GM19438 (cell line): ENCODE measurements around the gene TCL1B.

Experiments
- ATAC-seq: cut with Tn5 transposase; IDR thresholded peaks from one replicate; pipeline ENCODE4 v1.9.1; 2021; ENCODE audit warnings: low read depth; ENCODE audit not compliant: unreplicated experiment

Gene TCL1B, protein sequence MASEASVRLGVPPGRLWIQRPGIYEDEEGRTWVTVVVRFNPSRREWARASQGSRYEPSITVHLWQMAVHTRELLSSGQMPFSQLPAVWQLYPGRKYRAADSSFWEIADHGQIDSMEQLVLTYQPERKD

GRCh38 chr14:95685978-95686922 lies at the start of gene TCL1B:
Gene TCL1B (plus strand): TSS chr14:95686426. CDS start chr14:95686468, 42 bp downstream.
- ATAC-seq, result no peak

- ATAC-seq, result no peak
Observed at GRCh38 chr14:95644981-95645380, 41.2 kb upstream of the TCL1B start.

DNA sequence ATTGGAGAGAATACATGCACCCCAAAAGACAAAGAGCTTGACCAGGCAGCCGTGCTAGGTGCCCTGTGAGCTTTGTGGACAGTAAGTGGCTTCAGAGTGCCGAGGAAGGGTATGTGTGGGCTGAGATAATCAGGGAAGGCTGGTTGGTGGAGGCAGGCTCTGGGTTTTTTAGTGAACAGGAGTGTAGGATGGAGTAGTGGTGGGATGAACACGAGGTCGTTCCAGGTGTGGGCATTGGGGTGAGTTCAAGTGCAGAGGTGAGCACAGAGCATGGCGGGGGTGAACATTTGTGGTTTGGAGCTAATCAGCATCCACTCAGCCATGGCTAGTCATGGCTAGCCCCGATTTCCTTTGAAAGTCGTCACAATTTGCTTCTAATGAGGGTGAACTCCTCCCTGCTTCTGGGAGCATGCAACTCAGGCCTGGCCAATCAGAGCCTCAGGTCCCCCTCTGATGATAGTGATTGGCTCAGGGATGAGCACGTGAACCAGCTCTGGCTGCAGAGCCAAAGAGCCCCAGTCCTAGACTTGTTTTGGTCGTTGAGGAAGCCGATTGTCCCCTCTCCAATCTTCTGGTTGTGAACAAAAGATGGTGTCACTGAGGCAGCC lies 40.7 kb upstream of the TCL1B start:
- ATAC-seq, result no peak

DNA sequence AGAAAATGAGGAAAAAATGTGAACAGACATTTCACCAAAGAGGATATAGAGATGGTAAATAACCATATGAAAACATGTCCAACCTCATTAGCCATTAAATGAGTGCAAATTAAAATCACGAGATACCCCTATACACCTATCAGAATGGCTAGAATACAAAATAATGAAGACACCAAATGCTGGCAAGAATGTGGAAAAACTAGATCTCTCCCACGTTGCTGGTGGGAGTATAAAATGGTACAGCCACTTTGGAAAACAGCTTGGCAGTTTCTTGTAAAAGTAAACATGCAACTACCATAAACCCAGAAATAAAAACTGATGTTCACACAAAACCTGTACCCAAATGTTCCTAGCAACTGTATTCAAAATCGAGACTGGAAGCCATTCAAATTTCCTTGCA lies 38.3 kb upstream of the TCL1B start:
- no peak for ATAC-seq

DNA sequence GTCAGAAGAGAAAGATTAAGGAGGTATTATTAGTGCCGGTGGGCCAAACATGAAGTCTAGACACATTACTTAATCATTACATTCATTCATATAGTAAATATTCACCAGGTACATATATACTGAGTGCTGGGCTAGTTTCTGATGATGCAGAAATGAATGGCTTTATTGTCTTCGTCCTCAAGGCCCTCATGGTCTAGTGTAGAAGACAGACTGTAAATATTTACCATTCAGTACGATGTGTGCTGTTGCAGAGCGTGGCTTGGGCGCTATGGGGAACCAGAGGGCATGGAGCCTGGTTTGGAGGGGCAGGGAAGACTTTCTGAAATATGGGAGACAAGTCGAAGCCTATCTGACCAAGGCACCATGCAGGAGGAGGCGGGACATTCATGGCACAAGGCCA lies 37.0 kb upstream of the TCL1B start:
- no peak for ATAC-seq

GRCh38 chr14:95651028-95651427 lies 35.2 kb upstream of the TCL1B start:
- no peak for ATAC-seq

- ATAC-seq, result no peak
Observed at GRCh38 chr14:95651821-95652583, 34.2 kb upstream of the TCL1B start.

DNA sequence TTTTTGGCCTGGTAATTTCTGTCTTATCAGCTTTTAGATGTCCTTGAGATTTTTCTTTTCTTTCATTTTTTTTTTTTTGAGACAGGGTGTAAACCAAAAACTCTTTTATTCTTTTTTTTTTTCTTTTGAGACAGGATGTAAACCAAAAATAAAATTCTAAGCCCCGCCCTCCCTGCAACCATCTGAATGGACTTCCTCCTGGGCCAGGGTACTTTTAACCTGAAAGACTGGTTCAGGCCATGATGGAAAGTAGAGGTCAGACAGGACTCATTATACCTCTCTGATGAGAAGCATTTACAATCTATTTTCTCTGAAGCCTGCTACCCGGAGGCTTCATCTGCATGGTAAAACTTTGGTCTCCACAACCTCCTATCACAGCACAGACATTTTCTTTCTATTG lies 33.5 kb upstream of the TCL1B start:
- no peak for ATAC-seq

DNA sequence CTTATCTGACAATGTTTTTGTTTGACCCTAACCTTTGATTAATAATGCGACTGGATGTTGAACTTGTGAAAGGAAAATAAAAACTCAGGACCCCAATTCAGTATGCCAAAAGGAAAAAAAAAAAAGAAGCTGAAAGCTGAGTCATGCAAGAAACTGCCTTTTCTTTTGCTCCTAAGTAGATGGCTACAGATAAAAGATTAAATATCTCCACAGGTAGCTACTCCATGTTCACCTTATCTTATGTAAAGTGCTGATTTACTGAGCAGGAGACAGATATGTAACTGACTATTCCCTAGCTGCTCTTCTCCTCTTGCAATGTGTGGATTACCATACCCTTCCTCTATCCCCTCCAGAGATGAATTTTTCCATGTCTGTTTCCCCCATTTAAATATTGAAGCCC lies 30.8 kb upstream of the TCL1B start:
- ATAC-seq, result no peak

DNA sequence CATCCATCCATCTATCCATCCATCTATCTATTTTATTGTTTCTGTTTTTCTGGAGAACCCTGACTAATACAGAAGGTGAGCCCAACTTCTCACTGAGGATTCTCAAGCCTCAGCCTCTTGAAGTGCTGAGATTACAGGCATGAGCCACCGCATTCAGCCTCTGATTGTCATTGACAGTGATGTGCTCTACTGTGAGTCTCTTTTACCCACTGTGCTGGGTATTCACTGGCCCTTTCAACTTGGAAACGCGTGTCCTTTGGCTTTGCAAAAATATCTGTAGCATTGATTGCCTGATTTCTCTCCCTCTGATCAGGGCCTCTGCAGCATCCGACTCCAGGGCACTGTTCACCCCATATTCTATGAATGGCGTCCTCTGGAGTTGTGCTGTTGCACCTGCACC lies 29.6 kb upstream of the TCL1B start:
- no peak for ATAC-seq

DNA sequence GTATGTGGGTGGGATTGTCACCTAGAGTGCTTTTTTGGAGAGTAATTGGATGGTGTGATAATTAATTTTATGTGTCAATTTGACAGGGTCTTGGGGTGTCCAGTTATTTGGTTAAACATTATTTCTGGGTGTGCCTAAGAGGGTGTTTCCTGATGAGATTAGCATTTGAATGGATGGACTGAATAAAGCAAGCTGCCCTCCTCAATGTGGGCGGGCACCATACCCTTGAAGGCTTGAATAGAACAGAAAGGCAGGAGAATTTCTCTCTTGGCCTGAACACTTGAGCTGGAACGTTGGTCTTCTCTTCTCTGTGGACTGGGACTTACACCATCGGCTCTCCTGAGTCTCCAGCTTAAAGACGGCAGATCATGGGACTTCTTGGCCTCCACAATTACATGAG lies 28.8 kb upstream of the TCL1B start:
- ATAC-seq, result no peak

DNA sequence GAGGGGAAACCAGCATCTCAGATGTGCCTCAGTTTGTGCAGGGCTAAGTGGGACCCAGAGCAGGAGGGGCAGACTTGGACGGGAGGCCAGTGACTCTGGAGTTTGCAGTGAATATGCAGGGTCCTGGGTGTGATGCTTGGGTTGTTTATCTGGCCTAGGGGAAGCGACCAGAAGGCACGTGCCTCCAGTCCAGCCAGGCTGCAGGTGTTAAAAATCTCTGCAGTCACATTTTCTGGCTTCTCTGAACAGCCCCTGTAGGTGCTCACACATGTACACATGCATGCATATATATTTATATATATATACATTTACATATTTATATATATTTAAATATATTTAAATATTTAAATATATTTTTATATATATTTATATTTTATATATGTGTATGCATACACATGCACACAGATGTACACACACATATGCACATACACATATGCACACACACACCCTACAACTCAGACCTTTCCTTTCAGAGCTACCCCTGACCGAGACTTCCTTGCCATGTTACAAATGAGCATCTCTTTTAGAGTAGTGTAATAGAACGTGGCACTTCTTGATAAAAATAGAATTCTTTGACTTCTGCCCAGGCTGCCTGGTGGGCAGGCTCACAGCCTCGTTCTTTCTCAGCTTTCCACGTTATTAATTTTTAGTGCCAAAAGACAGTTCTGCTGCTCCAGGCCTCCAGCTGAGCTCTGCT lies 26.8 kb upstream of the TCL1B start:
- ATAC-seq, result no peak

- no peak for ATAC-seq
Observed at GRCh38 chr14:95659990-95660385, 26.2 kb upstream of the TCL1B start.

DNA sequence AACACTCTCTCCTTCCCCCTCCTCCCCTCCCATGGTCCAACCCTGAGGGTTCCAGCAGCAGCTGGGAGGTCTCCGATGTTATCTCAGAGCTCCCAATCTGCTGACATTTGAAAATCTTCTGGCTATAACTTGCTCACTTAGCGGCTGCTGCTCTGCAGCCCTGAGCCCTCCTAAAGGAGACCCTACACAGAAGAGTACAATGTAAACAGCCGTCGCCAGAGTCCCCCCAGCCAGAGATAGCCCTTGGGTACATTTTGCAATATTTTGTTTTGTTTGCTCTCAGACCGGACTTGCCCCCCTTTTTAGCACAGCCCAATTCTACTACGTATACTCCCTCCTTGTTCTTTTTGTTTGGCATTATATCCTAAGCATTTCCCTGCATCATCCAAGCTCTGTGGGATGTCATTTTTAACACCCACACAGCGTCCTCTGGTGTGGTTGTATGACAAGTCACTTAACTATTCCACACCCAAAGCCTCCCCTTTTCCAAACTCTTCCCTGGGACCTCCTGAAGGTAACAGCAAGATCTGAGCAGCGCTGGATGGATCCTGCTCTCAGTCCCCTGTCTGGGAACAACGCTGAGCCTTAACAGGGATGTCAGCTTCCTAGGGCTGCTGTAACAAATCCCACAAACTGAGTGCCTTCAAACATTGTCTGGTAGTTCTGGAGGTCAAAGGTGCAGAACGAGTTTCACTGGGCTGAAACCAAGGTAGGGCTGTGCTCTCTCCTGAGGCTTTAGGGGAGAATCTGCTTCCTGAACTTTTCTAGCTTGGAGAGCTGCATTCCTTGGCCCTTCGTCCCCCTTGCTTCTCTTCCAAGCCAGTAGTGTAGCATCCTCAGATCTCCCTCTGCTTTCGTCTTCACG lies 25.3 kb upstream of the TCL1B start:
- ATAC-seq, result no peak

DNA sequence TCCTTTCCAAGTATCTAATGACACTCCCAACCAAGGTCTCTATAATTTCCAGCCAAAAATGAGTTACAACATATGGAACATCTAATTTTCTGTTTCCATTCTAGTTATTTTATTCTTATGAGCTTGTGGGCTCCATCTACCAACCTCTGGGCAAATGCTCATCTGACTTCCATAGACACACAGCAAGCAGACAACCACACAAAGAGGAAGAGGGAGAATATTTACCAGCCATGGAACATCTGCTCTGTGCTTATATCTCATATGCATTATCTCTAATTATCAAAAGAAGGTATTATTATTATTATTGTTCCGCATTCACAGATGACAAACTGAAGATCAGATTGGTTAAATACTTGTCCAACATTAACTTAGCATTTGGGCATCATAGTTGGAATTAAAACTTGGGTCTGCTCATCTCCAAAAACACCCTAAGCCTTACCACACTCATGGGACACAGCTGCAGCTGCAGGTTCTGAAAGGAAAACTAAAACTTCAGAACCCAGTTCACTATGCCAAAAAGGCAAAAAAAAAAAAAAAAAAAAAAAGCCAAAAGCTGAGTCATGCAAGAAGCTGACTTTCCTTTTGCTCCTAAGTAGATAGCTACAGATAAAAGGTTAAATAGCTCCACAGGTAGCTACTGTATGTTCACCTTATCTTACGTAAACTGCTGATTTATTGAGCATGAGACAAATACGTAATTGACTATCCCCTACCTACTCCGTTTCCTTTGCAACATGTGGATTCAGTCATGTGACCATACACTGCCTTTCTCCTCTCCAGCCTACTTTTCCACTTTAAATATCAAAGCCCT lies 23.6 kb upstream of the TCL1B start:
- peak; percentile 33 for ATAC-seq

DNA sequence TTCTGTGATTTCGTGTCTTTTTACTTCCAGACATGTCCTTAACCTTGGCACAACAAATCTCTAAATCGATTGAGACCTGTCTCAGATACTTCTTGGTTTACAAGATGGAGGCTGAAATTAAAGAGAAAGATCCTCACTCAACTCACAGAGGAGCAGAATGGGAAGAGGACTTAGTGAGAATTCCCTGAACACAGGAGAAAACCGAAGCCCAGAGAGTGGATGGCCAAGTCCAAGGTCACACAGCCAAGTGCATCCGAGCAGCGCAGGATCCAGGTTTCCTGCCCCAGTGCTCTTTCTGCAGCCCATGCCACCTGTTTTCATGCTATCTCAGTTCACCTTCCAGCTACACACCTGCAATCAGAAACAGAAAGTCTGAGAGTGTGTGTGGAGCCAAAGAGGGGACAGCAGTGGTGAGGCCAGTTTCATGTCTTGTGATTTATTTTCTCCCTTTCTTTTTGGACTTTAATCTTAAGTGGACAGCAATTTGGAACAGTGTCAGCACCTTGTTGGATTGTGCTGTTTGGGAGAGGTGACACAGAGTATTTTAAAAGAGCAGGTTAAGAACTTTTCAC lies 22.9 kb upstream of the TCL1B start:
- peak; percentile 32 for ATAC-seq

DNA sequence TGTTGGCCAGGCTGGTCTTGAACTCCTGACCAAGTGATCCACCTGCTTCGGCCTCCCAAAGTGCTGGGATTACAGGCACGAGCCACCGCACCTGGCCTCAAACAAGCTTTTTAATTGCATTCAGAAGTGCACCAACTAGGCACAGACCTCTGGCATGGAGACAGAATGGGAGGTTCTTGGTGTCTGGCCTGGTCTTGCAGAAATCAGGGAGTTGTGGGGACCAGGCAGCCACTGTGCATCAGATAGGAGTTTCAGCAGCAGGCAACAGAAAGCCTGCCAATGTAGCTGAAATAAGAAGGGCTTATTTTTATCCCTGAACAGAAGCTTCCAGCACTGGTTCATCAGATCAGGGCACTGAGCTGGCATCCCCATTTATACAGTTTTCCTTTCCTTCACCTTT lies 22.2 kb upstream of the TCL1B start:
- no peak for ATAC-seq

DNA sequence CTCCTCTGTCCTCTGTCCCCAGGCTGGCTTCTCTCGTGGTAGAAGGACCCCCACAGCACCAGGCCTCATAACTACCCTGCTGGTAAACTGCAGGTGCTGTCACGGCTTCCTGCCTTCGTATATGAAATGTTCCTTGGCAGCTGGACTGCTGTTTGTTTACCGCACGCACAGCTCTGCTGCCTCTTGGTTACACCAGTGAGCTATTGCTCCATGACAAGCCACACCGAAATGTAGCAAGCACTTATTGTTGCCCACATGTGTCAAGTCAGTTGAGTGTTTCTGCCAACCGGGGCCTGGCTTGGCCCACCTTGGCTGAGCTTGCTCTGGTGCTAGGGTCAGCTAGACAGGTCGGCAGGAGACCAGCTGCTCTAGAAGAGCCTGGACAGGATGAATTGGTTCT lies 21.7 kb upstream of the TCL1B start:
- ATAC-seq, result no peak
